Pons (tissue), 1 donor: ENCODE measurements around the gene RAMP3.

ENCODE experiments used
- DNase-seq: peaks from one replicate; pipeline ENCODE4 v3.0.0-alpha.2; 2016; ENCODE audit warnings: low spot score

The RAMP3 gene

DNA sequence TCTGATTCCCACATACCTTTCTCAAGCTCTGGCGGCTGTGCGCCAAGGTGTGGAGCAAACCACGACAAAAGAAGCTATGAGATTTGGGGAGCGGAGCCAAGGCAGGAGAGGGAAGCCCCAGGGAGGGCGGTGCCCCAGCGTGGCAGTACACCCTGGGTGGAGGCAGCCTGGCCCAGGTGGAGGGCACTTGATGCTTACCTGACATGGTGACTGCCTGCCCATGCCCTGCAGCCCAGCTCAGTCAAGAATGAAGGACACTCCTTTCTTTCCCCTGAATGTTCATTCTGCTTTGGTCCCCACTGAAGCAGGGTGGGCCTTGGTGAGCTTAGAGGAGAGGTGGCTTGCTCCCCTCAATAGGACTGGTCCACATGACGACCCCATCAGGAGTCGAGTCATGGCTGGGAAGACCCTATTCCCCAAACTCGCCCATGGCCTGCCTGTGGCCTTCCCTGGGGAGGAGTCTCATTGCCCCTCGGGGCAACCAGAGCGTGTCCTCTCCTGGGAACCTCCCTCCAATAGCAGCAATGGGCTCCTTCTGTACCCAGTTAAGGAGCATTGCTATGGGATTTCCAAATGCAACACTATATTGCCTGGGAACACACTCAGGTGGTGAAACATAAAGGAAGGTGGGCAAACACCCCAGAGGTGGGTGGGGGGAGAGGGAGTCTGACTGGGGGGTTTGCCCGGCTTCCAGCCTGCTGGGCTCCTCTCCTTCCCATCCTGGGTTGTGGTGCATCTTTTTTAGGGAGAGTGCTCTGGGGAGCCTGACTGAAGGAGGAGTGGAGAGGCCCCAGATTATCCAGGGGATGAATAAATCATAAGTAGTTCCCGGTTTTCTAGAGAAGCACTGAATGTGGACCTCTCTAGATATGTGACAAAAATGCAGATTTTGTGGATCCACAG, 22.7 kb downstream of the RAMP3 start:
- no peak for DNase-seq

DNA sequence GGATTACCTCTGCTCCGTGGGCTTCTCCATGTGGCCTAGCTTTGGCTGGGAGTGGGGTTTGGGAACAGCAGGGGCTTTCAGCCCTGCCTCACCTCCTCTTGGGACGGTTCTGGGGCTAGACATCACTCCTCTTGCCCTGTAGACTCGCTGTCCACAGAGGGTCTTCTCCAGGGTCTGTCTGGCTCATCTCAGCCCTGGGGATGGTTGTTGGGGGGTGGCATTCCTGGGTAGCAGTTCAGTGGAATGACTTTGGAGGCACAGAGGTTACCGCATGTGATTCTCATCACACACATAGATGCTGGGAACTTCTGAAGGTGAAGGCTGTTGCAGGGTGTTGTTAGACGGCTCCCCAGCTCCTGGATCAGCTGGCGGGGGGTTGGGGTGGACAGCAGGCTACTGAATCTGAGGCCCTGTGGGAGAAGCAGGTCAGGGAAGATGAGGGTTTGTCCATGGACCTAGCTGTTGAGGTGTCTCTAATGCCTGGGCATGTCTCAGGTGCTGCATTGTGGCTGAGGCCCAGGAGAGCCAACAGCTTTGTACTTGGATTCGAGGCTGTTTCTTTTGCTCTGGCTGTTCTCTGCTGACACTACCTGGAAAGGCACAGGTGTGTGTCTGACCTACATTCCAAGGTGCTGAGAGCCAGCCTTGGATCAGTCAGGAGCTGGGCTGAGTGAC, 23.8 kb downstream of the RAMP3 start:
- DNase-seq, result no peak

DNA sequence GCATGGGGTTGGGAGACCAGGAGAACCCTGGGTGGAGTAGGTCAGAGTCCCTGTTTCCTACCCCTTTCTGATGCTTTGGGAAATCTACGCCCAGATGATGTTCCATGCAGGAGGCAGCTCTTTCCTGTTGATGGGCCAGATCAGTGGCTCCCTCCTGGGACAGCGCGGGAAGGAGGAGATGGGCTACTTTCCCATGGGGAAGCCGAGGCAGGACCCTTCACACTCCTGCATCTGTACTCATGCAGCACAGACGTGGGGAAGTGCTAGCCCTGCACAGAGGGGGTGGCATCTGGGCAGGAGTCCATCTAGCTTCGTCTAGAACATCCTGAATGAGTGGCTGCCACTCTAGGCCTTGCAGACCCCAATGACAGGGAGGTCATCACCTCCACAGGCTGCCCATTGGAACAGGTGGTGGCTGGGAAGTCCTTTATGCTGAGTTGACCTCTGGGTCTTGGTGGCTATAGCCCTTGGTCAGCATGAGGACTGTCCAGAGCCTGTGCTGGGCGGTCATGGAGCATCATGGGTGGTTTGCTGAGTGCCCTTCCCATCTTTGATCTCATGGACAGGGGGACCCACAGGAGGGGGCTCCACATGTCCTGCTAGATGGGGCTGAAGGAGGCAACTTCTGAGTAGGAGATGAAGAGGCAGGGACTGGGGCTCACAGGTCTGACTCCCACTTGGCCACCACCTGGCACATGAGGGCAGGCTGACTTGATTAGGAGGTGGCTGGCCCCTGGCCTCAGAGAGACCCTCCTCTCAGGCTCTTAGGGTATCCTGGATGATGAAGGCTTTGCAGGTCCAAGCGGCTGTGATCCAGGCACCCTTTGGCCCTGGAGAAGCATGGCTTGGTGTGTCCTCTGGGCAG, 24.6 kb downstream of the RAMP3 start:
- no peak for DNase-seq

DNA sequence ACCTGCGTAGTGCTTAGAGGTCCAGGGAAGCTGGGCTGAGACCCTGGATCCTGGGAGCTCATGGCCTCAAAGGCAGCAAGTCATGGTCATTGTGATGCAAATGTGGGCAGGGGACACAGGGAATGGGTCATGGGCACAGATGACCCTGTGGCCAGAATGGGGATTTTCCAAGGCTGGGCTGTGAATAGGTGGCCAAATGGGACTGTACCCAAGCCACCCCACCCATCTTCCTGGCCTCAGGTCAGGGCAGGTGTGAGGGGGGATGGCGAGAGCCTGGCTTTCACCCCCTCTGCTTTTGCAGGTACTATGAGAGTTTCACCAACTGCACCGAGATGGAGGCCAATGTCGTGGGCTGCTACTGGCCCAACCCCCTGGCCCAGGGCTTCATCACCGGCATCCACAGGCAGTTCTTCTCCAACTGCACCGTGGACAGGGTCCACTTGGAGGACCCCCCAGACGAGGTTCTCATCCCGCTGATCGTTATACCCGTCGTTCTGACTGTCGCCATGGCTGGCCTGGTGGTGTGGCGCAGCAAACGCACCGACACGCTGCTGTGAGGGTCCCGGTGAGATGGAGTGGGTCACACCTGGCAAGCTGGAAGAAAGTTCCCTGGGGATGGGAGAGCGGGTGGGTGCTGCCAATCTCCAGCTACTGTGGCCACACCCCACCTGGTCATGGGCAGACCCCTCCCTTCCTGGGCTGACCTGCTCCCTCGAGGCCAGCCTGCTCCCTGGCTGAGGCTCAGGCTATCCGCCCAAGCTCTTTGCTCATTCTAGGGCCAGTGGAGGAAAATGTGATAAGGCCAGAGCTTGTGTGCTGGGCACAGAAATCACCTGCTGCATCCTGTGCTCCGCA, 25.5 kb downstream of the RAMP3 start:
- DNase-seq, result no peak

DNA sequence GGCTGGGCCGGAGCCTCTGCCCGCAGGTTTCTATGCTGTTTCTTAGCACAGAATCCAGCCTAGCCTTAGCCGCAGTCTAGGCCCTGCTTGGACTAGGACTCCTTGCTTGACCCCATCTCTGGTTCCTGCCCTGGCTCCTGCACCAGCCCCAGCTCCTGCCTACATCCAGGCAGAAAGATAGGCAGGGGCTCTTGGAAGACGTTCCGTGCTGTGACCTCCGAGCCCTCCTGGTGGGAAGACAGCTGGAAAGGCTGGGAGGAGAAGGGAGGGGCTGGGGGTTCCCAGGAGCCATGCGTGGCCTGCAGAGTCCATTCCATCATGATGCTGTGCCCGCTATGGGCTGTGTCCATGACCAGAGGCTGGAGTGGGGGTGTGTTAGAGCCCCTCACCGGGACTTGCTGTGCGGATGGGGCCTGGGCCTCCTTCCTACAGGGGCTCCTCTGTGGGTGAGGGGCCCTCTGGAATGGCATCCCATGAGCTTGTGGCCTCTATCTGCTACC, 26.2 kb downstream of the RAMP3 start:
- no peak for DNase-seq

DNA sequence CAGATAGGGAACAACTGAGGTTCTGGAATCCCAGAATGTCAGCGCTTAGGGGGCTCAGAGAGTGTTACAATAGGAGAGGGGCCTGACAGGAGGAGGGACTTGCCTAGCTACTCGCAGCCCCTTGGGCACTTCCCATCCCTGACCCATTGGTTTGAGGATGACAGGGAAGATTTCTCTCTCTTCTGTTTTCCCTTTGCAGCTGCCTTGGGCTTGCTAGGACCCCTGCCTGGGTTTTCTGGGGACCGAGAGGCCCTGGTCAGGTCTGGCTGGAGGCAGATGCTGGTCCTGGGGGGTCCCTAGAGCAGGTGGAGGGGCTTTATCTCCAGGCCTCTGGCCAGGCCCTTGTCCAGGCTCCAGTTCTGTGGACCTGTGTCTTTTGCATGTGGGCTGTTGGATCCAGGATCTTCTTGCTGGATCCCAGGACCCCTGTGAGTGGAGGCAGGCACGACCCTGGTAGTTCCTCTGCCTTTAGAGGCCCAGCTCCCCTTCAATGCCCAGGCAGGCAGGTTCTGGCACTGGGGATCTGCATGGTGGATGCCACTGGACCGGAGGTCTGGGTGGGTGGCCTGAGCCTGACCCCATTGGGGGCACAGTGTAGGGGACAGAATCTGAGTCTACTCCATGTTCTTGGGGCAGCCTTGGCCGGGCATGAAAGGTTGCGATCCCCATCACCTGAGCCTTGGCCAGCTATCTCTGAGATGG, 26.9 kb downstream of the RAMP3 start:
- no peak for DNase-seq

DNA sequence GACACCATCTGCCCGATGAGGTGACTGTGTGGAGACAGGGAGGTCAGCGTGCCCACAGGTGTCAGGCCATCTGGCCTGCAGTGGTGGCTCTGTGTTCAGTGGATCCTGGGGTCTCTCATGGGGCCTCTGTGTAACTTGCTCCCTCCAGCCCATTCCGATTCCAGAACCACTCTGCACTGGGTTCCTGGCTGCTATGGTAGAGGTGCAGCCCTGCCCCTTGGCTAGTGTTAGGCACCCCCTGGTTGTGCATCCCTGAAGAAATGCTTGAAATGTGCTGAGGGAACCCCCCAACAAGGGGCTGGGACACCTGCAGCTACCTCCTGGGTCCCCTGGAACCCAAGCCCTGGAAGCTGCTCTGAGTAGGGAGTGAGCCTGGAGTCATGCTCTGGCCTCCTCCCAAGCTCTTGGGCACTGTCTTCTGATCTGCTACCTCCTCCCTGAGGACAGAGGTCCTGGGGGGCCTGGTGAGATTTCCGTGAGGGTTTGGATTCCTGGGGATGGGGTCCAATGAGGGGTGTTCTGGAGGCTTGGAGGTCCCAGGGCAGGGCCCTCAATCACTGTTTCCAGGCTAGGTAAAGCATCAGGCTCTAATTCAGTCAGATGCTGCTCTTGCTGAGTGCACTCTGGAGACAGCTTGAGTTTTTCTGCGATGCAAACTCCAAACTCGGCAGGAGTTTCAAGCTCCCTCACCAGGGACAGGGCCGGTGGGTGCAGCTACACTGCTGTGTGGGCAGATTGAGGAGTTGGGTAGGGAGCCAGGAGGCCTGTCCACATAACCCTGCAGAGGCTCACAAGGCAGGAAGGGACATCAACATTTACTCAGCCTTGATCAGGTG, 27.7 kb downstream of the RAMP3 start:
- no peak for DNase-seq

DNA sequence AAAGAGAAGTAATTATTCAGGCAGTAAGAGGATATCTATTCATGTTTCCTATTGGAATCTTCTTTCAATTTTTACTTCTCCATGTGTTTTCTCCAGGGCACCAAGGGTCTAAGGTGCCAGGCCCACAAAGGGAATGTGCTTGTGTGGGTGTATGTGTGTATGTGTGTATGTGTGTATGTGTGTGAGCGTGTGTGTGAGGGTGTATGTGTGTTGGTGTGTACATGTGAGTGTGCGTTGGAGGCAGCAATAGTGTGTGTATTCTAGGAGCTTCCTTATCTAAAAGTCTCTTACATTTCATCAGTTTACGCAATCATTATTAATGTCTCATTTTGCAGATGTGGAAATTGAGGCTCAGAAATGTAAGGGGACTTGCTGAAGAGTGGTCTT, 28.3 kb downstream of the RAMP3 start:
- no peak for DNase-seq

DNA sequence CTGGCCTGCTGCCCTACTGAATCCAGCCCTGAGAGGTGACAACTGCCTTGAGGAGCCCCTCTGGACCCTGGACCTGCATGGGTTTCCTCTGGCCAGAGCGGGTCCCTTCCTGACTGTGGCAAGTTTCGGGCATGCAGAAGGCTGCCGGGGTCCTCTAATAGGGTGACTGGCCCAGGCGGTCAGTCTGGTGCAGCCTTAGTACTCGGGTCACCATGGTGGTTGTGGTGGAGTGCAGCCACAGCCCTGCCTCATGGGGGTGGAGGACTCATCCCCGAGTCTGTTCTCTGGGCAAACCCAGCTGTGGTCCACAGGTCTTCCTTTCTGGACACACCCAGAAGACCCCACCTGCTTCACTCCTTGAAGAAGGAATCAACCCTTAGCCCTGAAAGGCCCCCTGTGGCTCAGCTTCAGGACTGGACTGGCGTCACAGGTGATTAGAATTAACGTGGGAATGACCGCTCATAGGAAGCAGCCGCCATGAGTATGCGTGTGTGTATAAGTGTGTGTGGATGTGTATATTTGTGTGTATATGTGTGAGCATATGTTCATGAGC, 28.7 kb downstream of the RAMP3 start:
- DNase-seq, result no peak

DNA sequence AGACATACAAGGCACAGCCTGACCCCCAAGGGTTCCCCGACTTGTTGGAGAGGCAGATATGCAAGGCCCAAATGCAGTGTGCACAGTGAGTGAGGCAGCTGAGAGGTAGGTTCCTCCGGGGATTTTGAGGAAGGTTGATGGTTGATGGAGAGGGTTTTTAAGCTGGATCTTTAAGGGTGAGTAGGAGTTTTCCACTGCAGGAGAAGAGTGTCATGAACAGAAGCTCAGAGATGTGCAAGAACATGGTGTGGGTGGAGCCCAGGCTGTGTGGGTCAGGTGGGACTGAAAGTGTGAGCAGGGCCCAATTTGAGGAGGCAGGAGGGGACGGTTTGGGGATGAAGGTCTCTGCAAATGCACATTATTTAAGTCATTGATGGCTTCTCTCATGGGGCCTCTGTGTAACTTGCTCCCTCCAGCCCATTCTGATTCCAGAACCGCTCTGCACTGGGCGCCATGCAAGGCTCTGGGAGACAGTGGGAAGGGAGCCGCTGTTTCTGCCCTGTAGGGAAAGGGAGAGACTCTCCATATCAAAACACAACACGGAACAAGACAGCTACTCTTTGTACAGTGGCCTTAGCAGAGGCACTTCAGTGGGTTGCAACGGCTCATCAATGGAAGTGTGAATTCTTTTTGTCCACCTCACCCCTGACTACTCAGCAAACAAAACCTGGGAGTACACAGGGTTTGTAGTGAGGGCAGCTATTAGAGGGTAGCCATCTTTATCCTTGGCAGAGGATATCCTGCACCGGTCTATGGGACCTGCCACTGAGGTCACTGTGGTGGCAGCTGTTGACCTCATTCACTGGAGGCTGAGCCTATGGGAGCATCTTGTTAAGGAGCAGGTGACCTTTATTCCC, 29.7 kb downstream of the RAMP3 start:
- DNase-seq, result no peak

DNA sequence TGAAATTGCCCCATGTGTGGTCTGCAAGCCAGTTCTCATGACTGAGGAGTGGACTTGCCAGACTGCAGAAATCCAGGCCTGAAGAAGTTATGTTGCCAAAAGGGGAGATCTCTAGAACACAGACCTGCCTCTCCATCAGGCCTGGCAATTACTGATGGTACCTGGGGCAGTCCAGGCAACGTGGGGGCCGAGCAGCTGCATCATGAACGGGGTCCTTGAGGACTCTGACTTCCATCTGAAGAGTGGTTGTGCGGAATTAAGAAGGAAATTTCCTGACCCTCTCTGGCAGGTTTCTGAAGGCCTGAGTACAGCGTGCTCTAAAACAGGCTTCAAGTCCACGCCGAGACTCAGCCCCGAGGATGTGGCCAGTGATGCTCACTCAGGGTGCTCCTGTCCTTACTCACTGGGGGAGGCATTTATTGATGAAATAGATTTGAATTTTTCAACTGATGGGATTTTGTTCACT, 30.4 kb downstream of the RAMP3 start:
- no peak for DNase-seq

DNA sequence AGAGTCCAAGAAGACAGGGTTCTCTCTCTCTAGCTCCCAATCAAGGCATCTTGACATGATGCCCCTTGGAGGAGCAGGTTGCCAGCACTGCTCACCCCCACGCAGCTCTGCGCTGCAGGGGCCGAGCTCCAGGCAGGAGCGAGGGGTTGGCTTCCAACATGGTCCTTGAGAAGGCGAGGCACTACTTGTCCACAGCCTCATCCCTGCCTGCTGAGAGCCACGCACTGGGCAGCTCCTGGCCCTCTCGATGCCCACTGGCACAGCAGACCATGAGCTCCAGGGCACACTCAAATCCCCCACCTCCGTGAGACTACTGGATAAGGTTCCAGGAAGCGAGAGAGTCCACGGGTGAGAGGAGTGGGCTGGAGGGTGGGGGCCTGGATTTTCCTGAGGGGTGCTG, 31.1 kb downstream of the RAMP3 start:
- DNase-seq, result no peak

DNA sequence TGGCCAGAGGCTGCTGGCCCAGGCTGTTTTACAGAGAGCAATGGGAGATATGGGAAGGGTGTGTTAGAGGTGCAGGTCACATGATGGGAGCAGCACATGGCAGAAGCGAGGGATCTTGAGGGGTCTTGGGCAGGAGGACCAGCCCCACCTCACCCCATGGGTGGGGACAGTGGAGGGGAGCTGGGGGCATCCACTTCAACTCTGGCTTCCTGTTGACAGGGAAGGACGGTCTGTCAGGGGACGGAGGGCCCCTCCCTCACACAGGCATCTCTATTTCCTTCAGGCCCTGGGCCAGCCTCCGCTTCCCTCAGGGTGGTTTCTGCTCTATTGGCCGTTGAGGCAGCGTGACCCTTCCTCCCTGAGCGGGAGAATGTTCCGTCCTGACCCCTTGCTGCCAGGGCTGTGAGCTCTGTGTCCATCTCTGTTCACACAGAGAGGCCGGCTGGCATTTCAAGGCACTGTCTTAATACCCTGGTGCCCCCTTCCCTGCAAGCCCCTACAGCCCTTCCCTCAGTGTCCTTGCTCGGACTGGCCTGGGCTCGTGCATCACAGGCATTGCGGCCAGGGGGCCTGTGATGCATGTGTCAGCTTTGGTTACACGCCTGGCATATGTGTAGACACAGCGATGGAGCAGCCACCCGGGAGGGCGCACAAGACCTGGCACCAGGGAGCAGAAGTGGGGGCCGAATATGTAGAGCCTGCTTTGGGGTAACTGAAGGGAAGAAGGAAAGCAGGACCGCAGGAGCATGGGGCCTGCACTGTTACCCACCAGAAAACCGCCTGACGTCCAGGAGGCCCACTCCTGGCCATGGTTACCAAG, 31.8 kb downstream of the RAMP3 start:
- DNase-seq, result no peak

DNA sequence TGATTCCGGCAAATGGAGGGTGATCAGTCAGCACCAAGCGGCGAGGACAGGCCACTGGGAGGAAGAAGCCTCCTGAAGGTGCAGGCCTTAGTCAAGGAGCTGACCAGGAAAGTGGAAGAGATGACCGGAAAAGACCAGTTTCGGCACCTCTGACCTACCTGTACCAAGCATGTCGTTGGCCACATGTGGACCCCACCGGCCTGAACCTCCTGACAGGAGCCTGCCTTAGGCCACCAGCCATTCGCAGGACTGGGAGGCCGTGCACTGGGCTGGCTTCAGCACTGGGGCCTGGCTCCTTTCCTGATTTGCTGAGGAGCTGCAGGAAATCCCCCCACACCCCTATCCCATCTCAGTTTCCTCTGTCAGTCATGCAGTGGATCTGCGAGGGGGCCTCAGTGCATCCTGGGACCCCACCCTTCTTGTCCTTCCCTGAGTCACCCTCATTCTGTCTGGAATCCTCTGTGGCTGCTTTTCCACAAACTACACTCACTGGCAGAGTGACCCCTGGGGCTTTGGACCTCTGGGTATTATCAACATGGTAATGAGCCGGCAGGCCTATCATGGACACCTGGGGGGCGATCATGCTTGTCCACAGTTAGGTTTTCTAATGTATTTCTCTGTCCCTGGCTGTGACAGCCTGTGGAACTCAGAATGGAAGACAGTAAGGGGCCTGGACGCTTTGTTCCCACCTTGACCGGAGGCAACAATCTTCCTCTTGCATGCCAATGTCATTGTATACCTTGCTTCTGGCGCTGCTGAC, 33.0 kb downstream of the RAMP3 start:
- no peak for DNase-seq

DNA sequence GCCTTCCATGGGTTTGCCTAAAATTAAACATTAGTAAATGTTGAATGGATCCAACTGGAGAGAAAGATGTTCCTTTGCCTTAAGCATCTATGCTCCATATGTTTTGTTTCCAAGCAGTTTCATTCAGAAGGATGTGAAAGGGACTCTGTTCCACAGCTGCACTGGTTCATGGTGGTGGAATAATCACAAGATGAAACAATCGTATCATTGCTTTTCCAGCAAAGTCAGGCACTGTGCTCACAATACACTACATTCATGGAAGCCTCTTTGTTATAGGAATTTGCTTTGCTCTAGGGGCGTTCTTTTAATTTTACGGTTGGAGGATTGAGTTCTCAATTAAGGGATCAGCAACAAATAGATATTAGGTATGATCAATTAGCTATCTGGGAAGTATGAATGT, 33.8 kb downstream of the RAMP3 start:
- peak; percentile 96 for DNase-seq

DNA sequence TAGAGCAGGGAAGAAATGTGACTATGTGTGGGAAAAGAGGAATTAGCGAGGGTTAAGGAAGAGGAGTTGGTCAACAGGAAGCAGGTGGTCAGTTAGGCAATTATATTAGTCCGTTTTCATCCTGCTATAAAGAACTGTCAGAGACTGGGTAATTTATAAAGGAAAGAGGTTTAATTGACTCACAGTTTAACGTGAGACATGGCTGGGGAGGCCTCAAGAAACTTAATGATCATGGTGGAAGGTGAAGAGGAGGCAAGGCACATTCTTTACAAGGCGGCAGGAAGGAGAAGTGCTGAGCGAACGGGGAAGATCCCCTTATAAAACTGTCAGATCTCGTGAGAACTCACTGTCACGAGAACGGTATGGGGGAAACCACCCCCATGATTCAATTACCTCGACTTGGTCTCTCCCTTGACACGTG, 35.0 kb downstream of the RAMP3 start:
- DNase-seq, result no peak

DNA sequence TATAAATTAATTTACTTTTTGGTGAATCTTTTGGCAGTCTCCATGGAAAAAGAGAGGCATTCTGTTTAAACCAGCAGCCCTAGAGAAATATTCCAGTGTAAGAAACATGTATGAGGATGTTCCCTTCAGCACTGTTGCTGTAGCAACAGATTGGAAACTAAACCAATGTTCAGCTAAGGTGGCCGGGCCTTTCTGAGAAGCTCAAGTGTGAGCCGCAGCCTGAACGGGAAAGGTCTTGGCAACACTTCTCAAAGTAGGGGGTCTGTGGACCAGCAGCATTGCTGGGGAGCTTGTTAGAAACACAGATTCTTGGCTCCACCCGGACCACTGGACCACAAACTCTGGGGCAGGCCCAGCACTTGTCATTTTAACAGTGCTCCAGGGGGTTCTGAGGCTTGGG, 36.2 kb downstream of the RAMP3 start:
- DNase-seq, result no peak
